Coronary artery (tissue), 2 donors: ENCODE measurements around the gene PHACTR1.

Source experiments
- DNase-seq: peaks from one replicate; pipeline ENCODE4 v3.0.0-alpha.2; 2017; ENCODE audit warnings: low spot score
- H3K27ac ChIP-seq, 2 donors: fragments of 200-600 bp; sonication (generic); one replicate each; pipeline ENCODE4 v1.5.1; 2016 to 2019
- H3K4me3 ChIP-seq: fragments of 200-600 bp; sonication (generic); 2 replicates; pipeline ENCODE4 v1.5.1; 2016; ENCODE audit warnings: mild to moderate bottlenecking, moderate library complexity
- TF ChIP-seq, protein P1 (sequence below): fragments of 200-600 bp; sonication (generic); IDR thresholded peaks from one replicate; pipeline ENCODE4 v1.5.1; 2019; ENCODE audit warnings: antibody characterized with exemption

PHACTR1 gene

DNA sequence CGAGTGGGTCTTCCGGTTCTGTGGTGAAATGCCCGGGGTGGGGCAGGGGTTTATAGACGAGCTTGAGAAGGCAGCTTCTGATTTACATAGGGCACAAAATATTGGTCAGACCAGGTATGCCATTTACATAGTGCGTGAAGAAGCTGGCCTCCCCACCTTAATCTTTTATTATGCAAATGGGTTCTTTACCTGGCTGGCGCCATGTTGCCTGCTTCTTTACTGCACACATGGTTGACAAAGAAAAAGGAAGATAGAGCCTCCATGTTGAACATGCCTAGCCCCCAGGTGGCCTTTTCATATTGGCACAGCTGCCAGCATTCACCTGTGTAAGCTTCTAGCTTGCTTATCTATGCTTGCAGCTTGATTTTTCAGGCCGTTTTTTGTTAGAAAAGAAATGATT, 276.2 kb downstream of the PHACTR1 start:
- no peak overlapping the region for H3K27ac ChIP-seq
- H3K4me3 ChIP-seq, result no peak overlapping the region
- DNase-seq, result no peak
- TF ChIP-seq, protein P1, sequence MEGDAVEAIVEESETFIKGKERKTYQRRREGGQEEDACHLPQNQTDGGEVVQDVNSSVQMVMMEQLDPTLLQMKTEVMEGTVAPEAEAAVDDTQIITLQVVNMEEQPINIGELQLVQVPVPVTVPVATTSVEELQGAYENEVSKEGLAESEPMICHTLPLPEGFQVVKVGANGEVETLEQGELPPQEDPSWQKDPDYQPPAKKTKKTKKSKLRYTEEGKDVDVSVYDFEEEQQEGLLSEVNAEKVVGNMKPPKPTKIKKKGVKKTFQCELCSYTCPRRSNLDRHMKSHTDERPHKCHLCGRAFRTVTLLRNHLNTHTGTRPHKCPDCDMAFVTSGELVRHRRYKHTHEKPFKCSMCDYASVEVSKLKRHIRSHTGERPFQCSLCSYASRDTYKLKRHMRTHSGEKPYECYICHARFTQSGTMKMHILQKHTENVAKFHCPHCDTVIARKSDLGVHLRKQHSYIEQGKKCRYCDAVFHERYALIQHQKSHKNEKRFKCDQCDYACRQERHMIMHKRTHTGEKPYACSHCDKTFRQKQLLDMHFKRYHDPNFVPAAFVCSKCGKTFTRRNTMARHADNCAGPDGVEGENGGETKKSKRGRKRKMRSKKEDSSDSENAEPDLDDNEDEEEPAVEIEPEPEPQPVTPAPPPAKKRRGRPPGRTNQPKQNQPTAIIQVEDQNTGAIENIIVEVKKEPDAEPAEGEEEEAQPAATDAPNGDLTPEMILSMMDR, result no peak

- TF ChIP-seq, protein P1, result no peak
- H3K27ac ChIP-seq, result no peak overlapping the region
- no peak for DNase-seq
- H3K4me3 ChIP-seq, result no peak overlapping the region
Observed at GRCh38 chr6:12993283-12993898, 276.8 kb downstream of the PHACTR1 start.

- Histone ChIP-seq H3K4me3 (no peak overlapping the region), H3K27ac (no peak overlapping the region)
- TF ChIP-seq, protein P1, result no peak
- no peak for DNase-seq
Observed at GRCh38 chr6:12995419-12995818, 278.9 kb downstream of the PHACTR1 start.

DNA sequence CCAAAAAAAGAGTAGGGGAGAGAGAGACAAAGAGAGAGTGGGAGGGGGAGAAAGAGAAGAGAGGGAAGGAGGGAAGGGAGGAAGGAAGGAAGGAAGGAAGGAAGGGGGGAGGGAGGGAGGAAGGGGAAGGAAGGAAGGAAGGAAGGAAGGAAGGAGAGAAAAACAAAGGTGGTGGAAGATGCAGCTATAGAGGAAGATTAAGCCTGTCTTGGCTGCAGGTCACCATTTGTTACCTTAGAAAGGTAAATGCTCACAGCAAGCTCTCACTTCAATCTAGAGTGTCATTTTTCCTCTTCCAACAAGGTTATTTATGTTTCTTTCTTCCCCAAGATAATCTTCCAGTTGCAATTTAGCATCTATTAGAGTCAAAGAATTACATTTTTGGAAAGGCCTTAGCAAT, 284.0 kb downstream of the PHACTR1 start:
- no peak overlapping the region for H3K4me3 ChIP-seq
- no peak overlapping the region for H3K27ac ChIP-seq
- TF ChIP-seq, protein P1, result no peak
- DNase-seq, result no peak

- DNase-seq, result no peak
- Histone ChIP-seq H3K27ac (no peak overlapping the region), H3K4me3 (no peak overlapping the region)
- TF ChIP-seq, protein P1, result no peak
Observed at GRCh38 chr6:13001927-13002326, 285.4 kb downstream of the PHACTR1 start.

- no peak for DNase-seq
- Histone ChIP-seq H3K27ac (no peak overlapping the region), H3K4me3 (no peak overlapping the region)
- TF ChIP-seq, protein P1, result no peak
Observed at GRCh38 chr6:13004601-13005000, 288.0 kb downstream of the PHACTR1 start.

DNA sequence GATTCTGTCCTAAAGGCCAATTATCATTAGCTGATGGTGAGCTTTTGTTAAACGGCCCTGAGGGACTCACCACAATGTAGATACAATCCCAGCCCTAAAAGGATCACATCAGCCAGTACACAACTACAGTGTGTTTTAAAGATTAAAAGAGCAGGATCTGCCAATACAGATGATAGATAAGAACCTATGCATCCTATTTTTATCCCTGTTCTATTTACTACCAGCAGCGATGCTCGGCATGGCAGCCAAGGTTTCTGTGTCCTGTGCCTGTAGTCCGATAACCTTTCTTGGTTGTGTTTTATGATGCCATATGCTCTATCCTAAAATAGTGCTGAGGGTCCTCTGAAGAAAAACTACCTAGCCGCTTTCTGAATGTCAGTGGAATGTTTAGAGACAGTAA, 289.4 kb downstream of the PHACTR1 start:
- TF ChIP-seq, protein P1, result no peak
- no peak overlapping the region for H3K27ac ChIP-seq
- H3K4me3 ChIP-seq, result no peak overlapping the region
- no peak for DNase-seq
